Activated CD4-positive, alpha-beta T cell treated with anti-CD3 and anti-CD28 coated beads, Interleukin-2, amount 50 U/mL, for 24 hours (primary cell): ENCODE data around the gene GNL2.
"Not testable (repeated sequence)": the region's sequence is repeated elsewhere in the genome, so short reads cannot be mapped to it uniquely, and the experiment has no call there.

Experiments
- DNase-seq, 2 donors: peaks; one replicate each; pipeline ENCODE4 v3.0.0-alpha.2; 2020; ENCODE audit warnings: low read depth in 1 of 2, low spot score in 1 of 2

Gene GNL2

GRCh38 chr1:37609002-37609401, 13.3 kb upstream of the GNL2 start:
- no peak for DNase-seq

GRCh38 chr1:37606481-37607263, 10.9 kb upstream of the GNL2 start:
- no peak for DNase-seq

- DNase-seq: no peak
Measured at GRCh38 chr1:37605806-37606474, 10.2 kb upstream of the GNL2 start.

- no peak for DNase-seq
Measured at GRCh38 chr1:37605061-37605650, 9.4 kb upstream of the GNL2 start.

GRCh38 chr1:37602750-37603694, 7.3 kb upstream of the GNL2 start:
- peak in 1 of 2 donors; percentile 24 for DNase-seq

GRCh38 chr1:37601441-37601840, 5.7 kb upstream of the GNL2 start:
- DNase-seq: no peak

- no peak for DNase-seq
Measured at GRCh38 chr1:37599940-37600339, 4.2 kb upstream of the GNL2 start.

GRCh38 chr1:37596182-37596667, 488 bp upstream of the GNL2 start:
- no peak for DNase-seq

GRCh38 chr1:37593726-37594125, 2.0 kb downstream of the GNL2 start:
- DNase-seq: no peak

GRCh38 chr1:37588939-37589338, 6.8 kb downstream of the GNL2 start:
- no peak for DNase-seq

GRCh38 chr1:37584544-37584943, 11.2 kb downstream of the GNL2 start:
- not testable (repeated sequence) for DNase-seq

- no peak for DNase-seq
Measured at GRCh38 chr1:37575692-37576091, 20.0 kb downstream of the GNL2 start.

- no peak for DNase-seq
Measured at GRCh38 chr1:37574834-37575480, 20.8 kb downstream of the GNL2 start.

GRCh38 chr1:37570528-37571334, 25.0 kb downstream of the GNL2 start:
- no peak for DNase-seq

GRCh38 chr1:37567023-37567422, 28.7 kb downstream of the GNL2 start:
- DNase-seq: no peak

GRCh38 chr1:37564892-37565291, 30.8 kb downstream of the GNL2 start:
- DNase-seq: no peak

GRCh38 chr1:37562984-37563383, 32.8 kb downstream of the GNL2 start:
- no peak for DNase-seq

GRCh38 chr1:37561133-37562132, 34.3 kb downstream of the GNL2 start:
- peak in 1 of 2 donors; percentile 9 for DNase-seq
